Measurements from ENCODE around the gene SLC6A17. TPM values are rescaled to one million over a fixed set of nuclear protein-coding genes. Genes with fewer than 3 reads are reported as not detected.
A peak's percentile ranks its signal among the peaks of the same experiment; 100 is the strongest.

The SLC6A17 gene
- total and polyA plus RNA-seq, 9 donors = 0.03 to 0.15 (median 0.05) TPM; not detected in 3

- 83 to 86% (median 84%) methylated on average over 11 of the region's 11 CpGs for WGBS, 3 donors
- intact Hi-C loops (cut with DNase I) = loop anchor here (2.0 to 10.0 kb wide), 6 partner anchors 104 to 288 kb away; no protein-coding TSS in a partner anchor
- Histone ChIP-seq H3K36me3 (no peaks in the 10 kb centered on the region), H3K27ac (no peak overlapping the region), H3K4me1 (ENCODE audit: insufficient read depth) (peaks cover 3% of the 10 kb centered on the region), H3K4me3 (no peak overlapping the region), H3K9me3 (no peaks in the 10 kb centered on the region), H3K27me3 (no peaks in the 10 kb centered on the region)
- no peak for DNase-seq
- TF ChIP-seq POLR2A (IDR thresholded peaks at IDR 0.05) = no peak
- no peak for TF ChIP-seq CTCF (IDR thresholded peaks at IDR 0.05)
- TF ChIP-seq EP300 (IDR thresholded peaks at IDR 0.05) = no peak
These were observed 56.1 kb downstream of the SLC6A17 start for GRCh38 chr1:110206261-110206920.

GRCh38 chr1:110207831-110208230 lies 57.5 kb downstream of the SLC6A17 start:
- H3K27me3 ChIP-seq = no peaks in the 10 kb centered on the region
- 20 to 27% (median 24%) methylated on average over 5 of the region's 5 CpGs for WGBS, 3 donors
- H3K27ac ChIP-seq = no peak overlapping the region
- H3K36me3 ChIP-seq = no peaks in the 10 kb centered on the region
- H3K4me3 ChIP-seq = no peak overlapping the region
- intact Hi-C loops (cut with DNase I) = loop anchor here (2.0 to 10.0 kb wide), 6 partner anchors 103 to 287 kb away; no protein-coding TSS in a partner anchor
- no peaks in the 10 kb centered on the region for H3K9me3 ChIP-seq
- H3K4me1 ChIP-seq (ENCODE audit: insufficient read depth) = peaks cover 7% of the 10 kb centered on the region
- peak; percentile 63 to 83 (median 80) for DNase-seq
- no peak for TF ChIP-seq POLR2A (IDR thresholded peaks at IDR 0.05)
- no peak for TF ChIP-seq EP300 (IDR thresholded peaks at IDR 0.05)
- TF ChIP-seq CTCF (IDR thresholded peaks at IDR 0.05) = peak; percentile 73 to 86 (median 81)

- TF ChIP-seq CTCF (IDR thresholded peaks at IDR 0.05) (no peak), POLR2A (IDR thresholded peaks at IDR 0.05) (no peak), EP300 (IDR thresholded peaks at IDR 0.05) (no peak)
- Histone ChIP-seq H3K27ac (peak overlapping the region; percentile 70 to 80), H3K4me3 (peak overlapping the region; percentile 66)
These were observed 58.8 kb downstream of the SLC6A17 start for GRCh38 chr1:110208916-110209645.

GRCh38 chr1:110209715-110210603 lies 59.7 kb downstream of the SLC6A17 start, which contains the start of gene KCNC4:
TSS of gene KCNC4 (plus strand) at chr1:110210314. CDS start at chr1:110211500, 1,186 bp downstream.
- TF ChIP-seq CTCF (IDR thresholded peaks at IDR 0.05) (no peak), POLR2A (IDR thresholded peaks at IDR 0.05) (peak; percentile 35)
- H3K9me3 ChIP-seq = no peaks in the 10 kb centered on the region
- no peaks in the 10 kb centered on the region for H3K27me3 ChIP-seq
- 1 to 5% (median 3%) methylated on average over 57 to 103 of the region's 103 CpGs for WGBS, 3 donors
- DNase-seq = peak; percentile 82 to 87 (median 86)
- intact Hi-C loops (cut with DNase I) = loop anchor here in 3 of 4 donors (2.0 to 10.0 kb wide), 4 partner anchors 103 to 285 kb away; partner anchors contain the start of gene LAMTOR5 (in 1 of the 3)
- H3K27ac ChIP-seq = peak within 1 kb of the TSS; percentile 70 to 80
- H3K4me1 ChIP-seq (ENCODE audit: insufficient read depth) = peaks cover 13% of the 10 kb centered on the region
- peak within 1 kb of the TSS; percentile 66 for H3K4me3 ChIP-seq
- no peaks in the 10 kb centered on the region for H3K36me3 ChIP-seq

More at GRCh38 chr1:110208916-110209645, 58.8 kb downstream of the SLC6A17 start:
- no peaks in the 10 kb centered on the region for H3K36me3 ChIP-seq
- H3K9me3 ChIP-seq = no peaks in the 10 kb centered on the region
- DNase-seq = no peak
- WGBS, 3 donors = 60 to 62% (median 61%) methylated on average over 7 of the region's 7 CpGs
- no peaks in the 10 kb centered on the region for H3K27me3 ChIP-seq
- H3K4me1 ChIP-seq (ENCODE audit: insufficient read depth) = peaks cover 9% of the 10 kb centered on the region
- intact Hi-C loops (cut with DNase I) = loop anchor here in 2 of 4 donors (2.0 to 10.0 kb wide), 3 partner anchors 104 to 286 kb away; no protein-coding TSS in a partner anchor
